WTC11 (cell line): ENCODE results near the gene IRX5.

Experiments used
- E2F4 ChIP-seq: sonication (generic); formaldehyde crosslinking; IDR thresholded peaks from 2 replicates; pipeline ENCODE4 v1.8.1; 2022; ENCODE audit warnings: low read depth, mild to moderate bottlenecking, moderate library complexity, missing genetic modification reagents, borderline replicate concordance
- ERG ChIP-seq: fragments of 250-450 bp; sonication (Bioruptor Pico); IDR thresholded peaks from 2 replicates; pipeline ENCODE4 v1.8.0; 2021; ENCODE audit warnings: mild to moderate bottlenecking
- FOXK1 ChIP-seq: sonication (generic); formaldehyde crosslinking; IDR thresholded peaks from 2 replicates; pipeline ENCODE4 v1.8.0; 2022; ENCODE audit warnings: mild to moderate bottlenecking, moderate library complexity, missing genetic modification reagents
- MAX ChIP-seq: sonication (generic); formaldehyde crosslinking; IDR thresholded peaks from 2 replicates; pipeline ENCODE4 v1.8.0; 2022; ENCODE audit warnings: mild to moderate bottlenecking, missing genetic modification reagents
- SP1 ChIP-seq: sonication (generic); formaldehyde crosslinking; conservative IDR thresholded peaks from 2 replicates; pipeline ENCODE4 v1.8.1; 2022; ENCODE audit warnings: missing genetic modification reagents
- ZNF121 ChIP-seq: sonication (generic); formaldehyde crosslinking; IDR thresholded peaks from 2 replicates; pipeline ENCODE4 v1.8.0; 2023; ENCODE audit warnings: missing genetic modification reagents

- TF ChIP-seq ZNF121 (CRISPR knock-in tag), result no peak
- no peak for TF ChIP-seq ERG
- no peak for TF ChIP-seq SP1 (CRISPR knock-in tag)
- TF ChIP-seq MAX (CRISPR knock-in tag), result no peak
- TF ChIP-seq FOXK1 (CRISPR knock-in tag), result no peak
- no peak for TF ChIP-seq E2F4 (CRISPR knock-in tag)
Measured at GRCh38 chr16:54968011-54968410, 37.3 kb downstream of the IRX5 start.
